Mammary epithelial cell (primary cell): Measurements from ENCODE around the gene LSAMP.

ENCODE experiments used
- CTCF ChIP-seq, 2 donors: IDR thresholded peaks in 1 of 2; conservative IDR thresholded peaks in 1 of 2; 2 replicates each; pipeline ENCODE4 v1.5.1; 2011 to 2012; ENCODE audit warnings: inconsistent platforms in 2 of 2, low read length in 2 of 2, mild to moderate bottlenecking in 2 of 2, control low read depth in 1 of 2, low read depth in 1 of 2; ENCODE audit not compliant: insufficient read depth in 1 of 2; ENCODE audit errors: extremely low read depth in 1 of 2
- EZH2 ChIP-seq: IDR thresholded peaks from 2 replicates; pipeline ENCODE4 v1.6.1; 2012; ENCODE audit warnings: low read length, inconsistent platforms, borderline replicate concordance

- no peak for TF ChIP-seq CTCF (conservative IDR thresholded peaks at IDR 0.05 in 1 of 2, IDR thresholded peaks at IDR 0.05 in 1 of 2; ENCODE audit: extremely low read depth in 1 of 2, insufficient read depth in 1 of 2, low read depth in 1 of 2, low read length in 2 of 2)
- no peak for TF ChIP-seq EZH2
These were observed 424.3 kb downstream of the LSAMP start for GRCh38 chr3:116020989-116021388.
